Keratinocyte (primary cell): ENCODE data around the gene CCDC82. TPM values are rescaled to one million over a fixed set of nuclear protein-coding genes. Genes with fewer than 3 reads are reported as not detected.

Experiments
- DNase-seq: peaks from one replicate; pipeline ENCODE4 v3.0.0-alpha.2; 2011; ENCODE audit warnings: low read depth, missing footprints, low spot score
- FAIRE-seq: peaks from 2 replicates; lab custom pipeline; 2011; peaks lifted over from hg19 to GRCh38; lab: Jason Lieb, UNC
- H2AFZ ChIP-seq: 2 replicates; pipeline ENCODE4 v1.6.0; 2012; ENCODE audit warnings: low read length, control low read depth, inconsistent platforms; ENCODE audit not compliant: control insufficient read depth
- H3K27ac ChIP-seq: 2 replicates; pipeline ENCODE4 v1.5.1; 2011; ENCODE audit warnings: low read length; ENCODE audit not compliant: control insufficient read depth, insufficient read depth
- H3K27me3 ChIP-seq: 3 replicates; pipeline ENCODE4 v1.6.0; 2011; ENCODE audit warnings: low read length; ENCODE audit not compliant: control insufficient read depth, insufficient read depth; ENCODE audit errors: extremely low read depth
- H3K36me3 ChIP-seq, 2 experiments: 2 replicates in 1 of 2; 3 replicates in 1 of 2; pipeline ENCODE4 v1.5.1; 2011; ENCODE audit warnings: low read length in 2 of 2, mild to moderate bottlenecking in 1 of 2; ENCODE audit not compliant: control insufficient read depth in 2 of 2, insufficient read depth in 2 of 2; ENCODE audit errors: extremely low read depth in 1 of 2
- H3K4me1 ChIP-seq: 3 replicates; pipeline ENCODE4 v1.5.1; 2011; ENCODE audit warnings: low read length; ENCODE audit not compliant: control insufficient read depth, insufficient read depth; ENCODE audit errors: extremely low read depth
- H3K4me2 ChIP-seq: 3 replicates; pipeline ENCODE4 v1.6.0; 2011; ENCODE audit warnings: low read depth, low read length; ENCODE audit not compliant: control insufficient read depth, insufficient read depth; ENCODE audit errors: extremely low read depth
- H3K4me3 ChIP-seq, 3 experiments: fragments of 200-600 bp in 1 of 3; sonication (generic) in 1 of 3; 2 replicates in 2 of 3; 3 replicates in 1 of 3; pipeline ENCODE4 v1.5.1; 2011 to 2016; ENCODE audit warnings: low read length in 3 of 3, mild to moderate bottlenecking in 3 of 3, control low read depth in 2 of 3, inconsistent platforms in 1 of 3, low read depth in 1 of 3, mixed read lengths in 1 of 3, mixed run types in 1 of 3, moderate library complexity in 1 of 3; ENCODE audit not compliant: control insufficient read depth in 2 of 3, insufficient read depth in 2 of 3; ENCODE audit errors: extremely low read depth in 1 of 3
- H3K79me2 ChIP-seq: 2 replicates; pipeline ENCODE4 v1.6.0; 2012; ENCODE audit warnings: low read length; ENCODE audit not compliant: control insufficient read depth, insufficient read depth
- H3K9ac ChIP-seq: 3 replicates; pipeline ENCODE4 v1.6.0; 2011; ENCODE audit warnings: low read length; ENCODE audit not compliant: control insufficient read depth, insufficient read depth; ENCODE audit errors: extremely low read depth
- H3K9me1 ChIP-seq: 3 replicates; pipeline ENCODE4 v1.6.0; 2011; ENCODE audit warnings: low read length; ENCODE audit not compliant: control insufficient read depth, insufficient read depth; ENCODE audit errors: extremely low read depth
- H3K9me3 ChIP-seq: 2 replicates; pipeline ENCODE4 v1.5.1; 2012; ENCODE audit warnings: low read depth, low read length; ENCODE audit not compliant: control insufficient read depth
- H4K20me1 ChIP-seq: 3 replicates; pipeline ENCODE4 v1.6.0; 2011; ENCODE audit warnings: low read length; ENCODE audit not compliant: control insufficient read depth, insufficient read depth; ENCODE audit errors: extremely low read depth
- CTCF ChIP-seq, 3 experiments: IDR thresholded peaks in 1 of 3; conservative IDR thresholded peaks in 1 of 3; optimal IDR thresholded peaks in 1 of 3; 2 replicates in 2 of 3; 3 replicates in 1 of 3; pipeline versions ENCODE3 to v1.5.1; 2011; ENCODE audit warnings: low read length in 3 of 3, mild to moderate bottlenecking in 3 of 3, moderate library complexity in 2 of 3, control low read depth in 1 of 3, inconsistent platforms in 1 of 3; ENCODE audit not compliant: insufficient read depth in 2 of 3; ENCODE audit errors: extremely low read depth in 1 of 3
- EZH2 ChIP-seq: IDR thresholded peaks from one replicate; pipeline ENCODE4 v1.6.1; 2012; ENCODE audit warnings: inconsistent platforms, mild to moderate bottlenecking, low read length, moderate library complexity
- dilution Hi-C: fragments of 300-500 bp; cut with MboI; formaldehyde crosslinking; loops from one replicate; pipeline ENCODE4 v1.7.0; 2020; ENCODE audit warnings: low sequenced_read_pairs; ENCODE audit not compliant: extremely low pct_ligation_motif_present
- polyA plus RNA-seq, 5 experiments: library from polyadenylated mRNA; depleted of rRNA in 3 of 5; stranded (reverse) in 3 of 5; stranded (forward) in 1 of 5; unstranded in 1 of 5; fragments of >200 nt; gene quantifications; 1 replicate in 1 of 5; 2 replicates in 3 of 5; 3 replicates in 1 of 5; pipeline versions ENCODE4 v1.2.1 to v1.2.3, GENCODE V29; 2011 to 2012; ENCODE audit warnings: missing spikeins in 2 of 5, low read depth in 1 of 5, low replicate concordance in 1 of 5

The CCDC82 gene
- polyA plus RNA-seq, 1 donor (not counting 4 experiments of a cell fraction or from before 2014, with no cell fraction given), result 19.3 TPM

- Histone ChIP-seq H4K20me1 (no peaks in the 10 kb centered on the region), H3K36me3 (no peaks in the 10 kb centered on the region), H3K27me3 (no peaks in the 10 kb centered on the region), H3K4me1 (peaks cover 79% of the 10 kb centered on the region), H3K27ac (peak overlapping the region; percentile 99), H3K9ac (no peak overlapping the region), H3K4me3 (no peak overlapping the region), H3K4me2 (peak overlapping the region; percentile 48), H3K79me2 (peaks cover 13% of the 10 kb centered on the region), H3K9me3 (no peaks in the 10 kb centered on the region), H3K9me1 (no peaks in the 10 kb centered on the region), H2AFZ (no peak overlapping the region)
- dilution Hi-C loops, result no loop called here
- TF ChIP-seq EZH2 (no peak), CTCF (optimal IDR thresholded peaks at IDR 0.05 in 1 of 3, IDR thresholded peaks at IDR 0.05 in 1 of 3, conservative IDR thresholded peaks at IDR 0.05 in 1 of 3; ENCODE audit: extremely low read depth in 1 of 3, insufficient read depth in 2 of 3, low read length in 3 of 3) (no peak)
- DNase-seq, result no peak
- no peak for FAIRE-seq
Observed at GRCh38 chr11:96309016-96309642, 80.6 kb downstream of the CCDC82 start.

GRCh38 chr11:96307776-96308140, 82.0 kb downstream of the CCDC82 start:
- no peaks in the 10 kb centered on the region for H3K36me3 ChIP-seq
- peak overlapping the region; percentile 88 for H3K9ac ChIP-seq
- DNase-seq, result peak; percentile 54
- no peaks in the 10 kb centered on the region for H3K9me3 ChIP-seq
- dilution Hi-C loops, result no loop called here
- peak; percentile 90 for FAIRE-seq
- peaks cover 10% of the 10 kb centered on the region for H3K79me2 ChIP-seq
- H3K27ac ChIP-seq, result peak overlapping the region; percentile 99
- H3K27me3 ChIP-seq, result no peaks in the 10 kb centered on the region
- TF ChIP-seq EZH2 (no peak), CTCF (optimal IDR thresholded peaks at IDR 0.05 in 1 of 3, IDR thresholded peaks at IDR 0.05 in 1 of 3, conservative IDR thresholded peaks at IDR 0.05 in 1 of 3; ENCODE audit: extremely low read depth in 1 of 3, insufficient read depth in 2 of 3, low read length in 3 of 3) (no peak)
- H3K9me1 ChIP-seq, result no peaks in the 10 kb centered on the region
- peak overlapping the region; percentile 92 for H3K4me2 ChIP-seq
- peak overlapping the region; percentile 24 for H2AFZ ChIP-seq
- no peaks in the 10 kb centered on the region for H4K20me1 ChIP-seq
- peak overlapping the region in 2 of 3 experiments; percentile 53 to 57 for H3K4me3 ChIP-seq
- peaks cover 79% of the 10 kb centered on the region for H3K4me1 ChIP-seq
